ENCODE measurements around the gene WWOX. TPM values are rescaled to one million over a fixed set of nuclear protein-coding genes. Genes with fewer than 3 reads are reported as not detected.

The WWOX gene
- total RNA-seq, 1 donor from 2014 or later, result 106 TPM

- peaks cover 0 to 3% of the 10 kb centered on the region in 2 donors for H3K4me1 ChIP-seq
- H3K36me3 ChIP-seq, result no peaks in the 10 kb centered on the region
- TF ChIP-seq CTCF (IDR thresholded peaks at IDR 0.05), result no peak
- no peak overlapping the region for H3K27ac ChIP-seq
- peak overlapping the region in 1 of 2 donors; percentile 41 for H3K4me3 ChIP-seq
- intact Hi-C loops (cut with DNase I), result loop anchor here (5.0 kb wide), 1 partner anchor 316 kb away; no protein-coding TSS in a partner anchor
- H3K27me3 ChIP-seq, result no peaks in the 10 kb centered on the region
- no peaks in the 10 kb centered on the region for H3K9me3 ChIP-seq
- no peak for DNase-seq (ENCODE audit: low spot score in 2 of 2)
These were observed 339.2 kb downstream of the WWOX start for GRCh38 chr16:78438632-78439031.

GRCh38 chr16:78439646-78440045 lies 340.2 kb downstream of the WWOX start:
- TF ChIP-seq CTCF (IDR thresholded peaks at IDR 0.05), result no peak
- Histone ChIP-seq H3K27me3 (no peaks in the 10 kb centered on the region), H3K4me1 (peaks cover 0 to 3% of the 10 kb centered on the region in 2 donors), H3K9me3 (no peaks in the 10 kb centered on the region), H3K27ac (no peak overlapping the region), H3K4me3 (no peak overlapping the region), H3K36me3 (no peaks in the 10 kb centered on the region)
- DNase-seq (ENCODE audit: low spot score in 2 of 2), result no peak
- intact Hi-C loops (cut with DNase I), result loop anchor here (5.0 kb wide), 1 partner anchor 317 kb away; no protein-coding TSS in a partner anchor

- intact Hi-C loops (cut with DNase I), result no loop called here
- TF ChIP-seq CTCF (IDR thresholded peaks at IDR 0.05), result no peak
These were observed 341.8 kb downstream of the WWOX start for GRCh38 chr16:78441298-78441697.

GRCh38 chr16:78443542-78444364 lies 344.3 kb downstream of the WWOX start:
- intact Hi-C loops (cut with DNase I), result no loop called here
- peaks cover 0 to 3% of the 10 kb centered on the region in 2 donors for H3K4me1 ChIP-seq
- no peak for DNase-seq (ENCODE audit: low spot score in 2 of 2)
- peak overlapping the region in 1 of 2 donors; percentile 48 for H3K4me3 ChIP-seq
- no peaks in the 10 kb centered on the region for H3K36me3 ChIP-seq
- no peaks in the 10 kb centered on the region for H3K27me3 ChIP-seq
- no peaks in the 10 kb centered on the region for H3K9me3 ChIP-seq
- TF ChIP-seq CTCF (IDR thresholded peaks at IDR 0.05), result no peak
- H3K27ac ChIP-seq, result peak overlapping the region in 1 of 2 donors; percentile 27

More at GRCh38 chr16:78441298-78441697, 341.8 kb downstream of the WWOX start:
- no peak overlapping the region for H3K4me3 ChIP-seq
- H3K4me1 ChIP-seq, result peaks cover 0 to 3% of the 10 kb centered on the region in 2 donors
- H3K36me3 ChIP-seq, result no peaks in the 10 kb centered on the region
- no peak for DNase-seq (ENCODE audit: low spot score in 2 of 2)
- H3K27me3 ChIP-seq, result no peaks in the 10 kb centered on the region
- H3K27ac ChIP-seq, result no peak overlapping the region
- no peaks in the 10 kb centered on the region for H3K9me3 ChIP-seq

- intact Hi-C loops (cut with DNase I), result no loop called here
These were observed 346.4 kb downstream of the WWOX start for GRCh38 chr16:78445818-78446217.

More at GRCh38 chr16:78445818-78446217, 346.4 kb downstream of the WWOX start:
- Histone ChIP-seq H3K9me3 (no peaks in the 10 kb centered on the region), H3K4me3 (no peak overlapping the region), H3K4me1 (peaks cover 0 to 3% of the 10 kb centered on the region in 2 donors), H3K27ac (no peak overlapping the region), H3K27me3 (no peaks in the 10 kb centered on the region), H3K36me3 (no peaks in the 10 kb centered on the region)
- TF ChIP-seq CTCF (IDR thresholded peaks at IDR 0.05), result no peak
- no peak for DNase-seq (ENCODE audit: low spot score in 2 of 2)
